Neuronal stem cell (in vitro differentiated cells): ENCODE results near the gene TRAT1.

Source experiments
- DNase-seq: peaks from one replicate; pipeline ENCODE4 v3.0.0-alpha.2; 2013; ENCODE audit warnings: low spot score
- H2AFZ ChIP-seq: one replicate; pipeline ENCODE4 v1.6.1; 2013; ENCODE audit warnings: mild to moderate bottlenecking, low read length, inconsistent platforms
- H2AK5ac ChIP-seq: 2 replicates; pipeline ENCODE4 v1.6.1; 2013; ENCODE audit warnings: low read depth, mild to moderate bottlenecking, inconsistent platforms, low read length, moderate library complexity, mixed read lengths
- H2BK120ac ChIP-seq: 2 replicates; pipeline ENCODE4 v1.6.1; 2013; ENCODE audit warnings: low read depth, mild to moderate bottlenecking, inconsistent platforms, low read length, moderate library complexity, mixed read lengths
- H2BK12ac ChIP-seq: one replicate; pipeline ENCODE4 v1.6.1; 2013; ENCODE audit warnings: low read length, inconsistent platforms
- H2BK15ac ChIP-seq: 2 replicates; pipeline ENCODE4 v1.6.1; 2013; ENCODE audit warnings: mild to moderate bottlenecking, low read length, inconsistent platforms, mixed read lengths
- H2BK5ac ChIP-seq: one replicate; pipeline ENCODE4 v1.6.1; 2013; ENCODE audit warnings: inconsistent platforms, mild to moderate bottlenecking, low read length, moderate library complexity
- H3K14ac ChIP-seq: one replicate; pipeline ENCODE4 v1.6.1; 2013; ENCODE audit warnings: low read length, inconsistent platforms
- H3K18ac ChIP-seq: 2 replicates; pipeline ENCODE4 v1.6.1; 2013; ENCODE audit warnings: low read length, inconsistent platforms
- H3K23ac ChIP-seq: 2 replicates; pipeline ENCODE4 v1.6.1; 2013; ENCODE audit warnings: low read depth, mild to moderate bottlenecking, mixed read lengths, low read length, inconsistent platforms; ENCODE audit not compliant: poor library complexity
- H3K27ac ChIP-seq: replicated peaks from 3 replicates; pipeline ENCODE4 v1.5.1; 2013; ENCODE audit warnings: low read length, inconsistent platforms
- H3K27me3 ChIP-seq, 3 experiments: 2 replicates each; pipeline ENCODE4 v1.6.1; 2013; ENCODE audit warnings: low read length in 3 of 3, mild to moderate bottlenecking in 2 of 3, inconsistent platforms in 1 of 3, low read depth in 1 of 3, mixed read lengths in 1 of 3, moderate library complexity in 1 of 3; ENCODE audit not compliant: control insufficient read depth in 3 of 3, insufficient read depth in 3 of 3
- H3K36me3 ChIP-seq, 2 donors: replicated peaks in 1 of 2; 2 replicates each; pipeline ENCODE4 v1.6.1; 2013; ENCODE audit warnings: low read length in 2 of 2; ENCODE audit not compliant: control insufficient read depth in 2 of 2, insufficient read depth in 2 of 2
- H3K4ac ChIP-seq: 2 replicates; pipeline ENCODE4 v1.6.1; 2013; ENCODE audit warnings: inconsistent platforms, mild to moderate bottlenecking, low read length, moderate library complexity
- H3K4me1 ChIP-seq, 2 donors: 1 replicate in 1 of 2; 2 replicates in 1 of 2; pipeline ENCODE4 v1.6.1; 2013; ENCODE audit warnings: low read length in 2 of 2, low read depth in 1 of 2; ENCODE audit not compliant: control insufficient read depth in 2 of 2, insufficient read depth in 1 of 2
- H3K4me2 ChIP-seq: one replicate; pipeline ENCODE4 v1.6.1; 2013; ENCODE audit warnings: mild to moderate bottlenecking, low read length, inconsistent platforms; ENCODE audit not compliant: insufficient read depth, poor library complexity, severe bottlenecking
- H3K4me3 ChIP-seq, 2 donors: 2 replicates each; pipeline ENCODE4 v1.5.1; 2013; ENCODE audit warnings: low read length in 2 of 2, mild to moderate bottlenecking in 2 of 2, inconsistent platforms in 1 of 2, moderate library complexity in 1 of 2
- H3K79me1 ChIP-seq: one replicate; pipeline ENCODE4 v1.6.1; 2013; ENCODE audit warnings: low read depth, mild to moderate bottlenecking, inconsistent platforms, low read length, moderate library complexity
- H3K9ac ChIP-seq: one replicate; pipeline ENCODE4 v1.6.1; 2013; ENCODE audit warnings: mild to moderate bottlenecking, low read depth, low read length, inconsistent platforms; ENCODE audit not compliant: poor library complexity
- H3K9me3 ChIP-seq, 2 donors: replicated peaks in 1 of 2; 2 replicates each; pipeline versions ENCODE3 to v1.6.1; 2013; ENCODE audit warnings: low read length in 2 of 2, mild to moderate bottlenecking in 2 of 2, inconsistent platforms in 1 of 2, low read depth in 1 of 2, mixed read lengths in 1 of 2, moderate library complexity in 1 of 2; ENCODE audit not compliant: control insufficient read depth in 2 of 2, insufficient read depth in 1 of 2
- H4K8ac ChIP-seq: one replicate; pipeline ENCODE4 v1.6.1; 2013; ENCODE audit warnings: low read depth, mild to moderate bottlenecking, inconsistent platforms, low read length, moderate library complexity
- H4K91ac ChIP-seq: one replicate; pipeline ENCODE4 v1.6.1; 2013; ENCODE audit warnings: low read length, low read depth, mild to moderate bottlenecking, inconsistent platforms; ENCODE audit not compliant: poor library complexity
- WGBS, 2 donors: extraction: QIAGEN DNeasy Blood & Tissue Kit; methylation state at CpG; one replicate each; pipeline ENCODE4 v1.1.7; 2013; ENCODE audit warnings: missing lambda C conversion rate in 2 of 2, mixed read lengths in 1 of 2; ENCODE audit not compliant: insufficient read length in 2 of 2, insufficient replicate concordance in 1 of 2; ENCODE audit errors: extremely low coverage in 2 of 2; 5-methylcytosine and 5-hydroxymethylcytosine counted together

The TRAT1 gene

DNA sequence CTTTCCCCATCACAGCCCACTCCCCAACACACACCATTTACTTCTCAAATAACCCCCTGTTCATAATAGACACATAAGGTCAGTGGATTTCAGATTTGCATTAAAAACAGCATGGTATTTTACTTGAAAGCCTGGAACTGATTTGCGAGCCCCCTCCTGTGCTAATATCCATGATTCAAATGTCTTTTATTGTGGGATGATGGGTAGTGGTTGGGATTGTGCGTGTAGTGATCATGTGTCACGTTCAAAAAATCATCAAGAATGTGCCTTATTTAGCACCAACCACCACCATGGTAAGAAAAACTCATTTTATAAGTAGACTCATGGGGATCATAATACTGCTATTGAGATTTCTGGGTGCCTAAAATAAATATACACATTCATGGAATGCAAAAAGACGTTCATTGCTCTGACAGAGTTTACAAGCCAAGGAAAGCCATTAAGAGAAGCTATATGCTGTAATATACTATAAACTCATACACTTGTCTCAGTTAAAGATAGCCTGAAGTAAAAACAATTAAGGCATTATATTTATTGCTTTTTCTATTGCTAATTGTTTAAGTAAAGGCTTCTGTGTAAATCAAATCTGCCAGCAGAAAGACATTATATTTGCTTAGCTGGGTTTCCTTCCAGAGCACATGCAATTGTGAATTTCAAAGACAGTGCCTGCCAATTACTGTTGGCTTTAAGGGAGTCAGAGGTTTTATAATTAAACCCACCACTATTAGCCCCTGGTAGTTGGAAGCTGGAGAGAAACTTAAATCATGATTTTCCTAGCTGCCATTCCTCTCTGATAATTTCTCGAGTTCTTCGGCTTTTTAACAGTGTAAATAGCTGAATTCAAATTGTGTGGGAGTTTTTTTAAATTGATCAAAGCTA is 4.0 kb downstream of the TRAT1 start:
- Histone ChIP-seq H4K8ac (no peak overlapping the region), H3K14ac (no peak overlapping the region), H2BK12ac (no peak overlapping the region), H3K27me3 (no peaks in the 10 kb centered on the region), H2BK5ac (no peak overlapping the region), H3K79me1 (no peaks in the 10 kb centered on the region), H2AK5ac (no peak overlapping the region), H3K18ac (no peak overlapping the region), H3K4me2 (no peak overlapping the region), H2BK15ac (no peak overlapping the region), H3K4ac (no peak overlapping the region), H3K4me1 (peaks cover 0 to 2% of the 10 kb centered on the region in 2 donors), H3K36me3 (no peaks in the 10 kb centered on the region), H3K9me3 (no peaks in the 10 kb centered on the region), H3K23ac (no peak overlapping the region), H2BK120ac (no peak overlapping the region), H3K9ac (no peak overlapping the region), H3K4me3 (no peak overlapping the region), H2AFZ (no peak overlapping the region), H4K91ac (no peak overlapping the region), H3K27ac (no peak overlapping the region)
- DNase-seq = no peak
- WGBS, 2 donors = no CpG with 5 or more reads among the region's 6 CpGs

- no peak overlapping the region for H2AFZ ChIP-seq
- no peak overlapping the region for H2BK12ac ChIP-seq
- H3K4me2 ChIP-seq = no peak overlapping the region
- no peaks in the 10 kb centered on the region for H3K36me3 ChIP-seq
- no peak overlapping the region for H2BK5ac ChIP-seq
- H4K91ac ChIP-seq = no peak overlapping the region
- no peaks in the 10 kb centered on the region for H3K27me3 ChIP-seq
- H4K8ac ChIP-seq = no peak overlapping the region
- no peak overlapping the region for H3K14ac ChIP-seq
- no CpG with 5 or more reads among the region's 3 CpGs for WGBS, 2 donors
- H3K27ac ChIP-seq = no peak overlapping the region
- no peak overlapping the region for H3K4ac ChIP-seq
- no peak overlapping the region for H2BK15ac ChIP-seq
- H3K9me3 ChIP-seq = no peaks in the 10 kb centered on the region
- no peaks in the 10 kb centered on the region for H3K79me1 ChIP-seq
- no peak overlapping the region for H2AK5ac ChIP-seq
- no peak overlapping the region for H3K4me3 ChIP-seq
- H3K9ac ChIP-seq = no peak overlapping the region
- no peak overlapping the region for H3K18ac ChIP-seq
- H3K23ac ChIP-seq = no peak overlapping the region
- peaks cover 0 to 2% of the 10 kb centered on the region in 2 donors for H3K4me1 ChIP-seq
- no peak overlapping the region for H2BK120ac ChIP-seq
- no peak for DNase-seq
These were observed 7.8 kb downstream of the TRAT1 start for GRCh38 chr3:108830381-108830780.

DNA sequence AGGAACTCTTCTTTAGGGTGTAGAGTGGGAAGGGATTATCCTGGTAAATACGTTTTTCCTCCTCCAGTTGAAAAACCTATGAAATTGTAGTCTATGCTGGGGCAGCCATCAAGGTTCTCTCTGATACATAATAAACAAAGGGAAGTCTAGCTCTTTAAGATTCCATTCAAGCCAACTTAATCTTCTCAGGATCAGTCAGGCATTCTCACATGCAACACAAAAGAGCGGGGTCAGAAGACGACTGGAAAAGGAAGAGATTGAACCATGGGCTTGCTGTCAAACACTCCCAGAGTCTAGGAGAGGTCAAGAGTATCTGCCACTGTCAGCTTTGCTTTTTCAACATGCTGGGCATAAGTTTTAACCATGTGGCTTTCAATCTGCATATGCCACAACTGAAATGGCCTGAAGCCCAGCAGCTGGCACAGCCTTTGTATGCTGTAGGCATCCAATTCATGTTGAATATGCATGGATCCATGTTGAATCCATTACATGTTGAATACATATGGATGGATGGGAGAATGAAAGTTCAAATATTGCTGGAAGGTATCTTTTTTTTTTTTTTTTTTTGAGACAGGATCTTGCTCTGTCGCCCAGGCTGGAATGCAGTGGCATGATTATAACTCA is 8.5 kb downstream of the TRAT1 start:
- Histone ChIP-seq H3K79me1 (no peaks in the 10 kb centered on the region), H3K27ac (no peak overlapping the region), H2BK15ac (no peak overlapping the region), H3K23ac (no peak overlapping the region), H2BK5ac (no peak overlapping the region), H2BK120ac (no peak overlapping the region), H3K4me2 (no peak overlapping the region), H4K8ac (no peak overlapping the region), H3K14ac (no peak overlapping the region), H3K4ac (no peak overlapping the region), H3K4me1 (peaks cover 0 to 2% of the 10 kb centered on the region in 2 donors), H2BK12ac (no peak overlapping the region), H4K91ac (no peak overlapping the region), H2AK5ac (no peak overlapping the region), H3K9me3 (no peaks in the 10 kb centered on the region), H3K27me3 (no peaks in the 10 kb centered on the region), H2AFZ (no peak overlapping the region), H3K36me3 (no peaks in the 10 kb centered on the region), H3K4me3 (no peak overlapping the region), H3K9ac (no peak overlapping the region), H3K18ac (no peak overlapping the region)
- peak; percentile 32 for DNase-seq
- no CpG with 5 or more reads among the region's 4 CpGs for WGBS, 2 donors

DNA sequence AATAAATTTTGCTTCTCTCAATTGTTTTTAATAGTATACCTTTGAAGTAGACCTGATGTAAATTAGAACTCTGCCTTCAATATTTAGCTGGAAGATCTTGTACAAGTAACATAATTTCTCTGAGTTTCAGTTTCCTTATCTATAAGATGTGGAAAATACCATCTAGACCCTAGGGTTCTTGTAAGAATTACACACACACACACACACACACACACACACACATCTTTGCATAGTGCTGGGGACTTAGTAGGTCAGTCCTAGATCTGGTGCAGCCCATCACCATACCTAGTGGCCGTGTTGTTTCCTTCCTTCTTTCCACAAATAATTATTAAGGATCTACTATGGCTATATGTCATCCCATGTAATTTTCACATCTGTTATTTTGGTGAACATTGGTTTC is 11.0 kb downstream of the TRAT1 start:
- Histone ChIP-seq H3K4me3 (no peak overlapping the region), H3K18ac (no peak overlapping the region), H3K9me3 (no peaks in the 10 kb centered on the region), H3K4me1 (peaks cover 0 to 2% of the 10 kb centered on the region in 2 donors), H3K27me3 (no peaks in the 10 kb centered on the region), H3K14ac (no peak overlapping the region), H3K79me1 (no peaks in the 10 kb centered on the region), H3K4ac (no peak overlapping the region), H2BK5ac (no peak overlapping the region), H3K23ac (no peak overlapping the region), H4K8ac (no peak overlapping the region), H2AK5ac (no peak overlapping the region), H2BK12ac (no peak overlapping the region), H2AFZ (no peak overlapping the region), H3K9ac (no peak overlapping the region), H3K36me3 (no peaks in the 10 kb centered on the region), H4K91ac (no peak overlapping the region), H3K4me2 (no peak overlapping the region), H2BK120ac (no peak overlapping the region), H2BK15ac (no peak overlapping the region), H3K27ac (no peak overlapping the region)
- DNase-seq = no peak
- WGBS, 2 donors = no CpG with 5 or more reads among the region's 1 CpG
